AG04450 (cell line): ENCODE measurements around the gene EXOC4. TPM values are rescaled to one million over a fixed set of nuclear protein-coding genes. Genes with fewer than 3 reads are reported as not detected.

Source experiments
- CTCF ChIA-PET: fragments of 300-600, 350-600 bp; formaldehyde crosslinking; extraction: SDS; loops from one replicate; lab custom pipeline; 2022; ENCODE audit warnings: antibody characterized with exemption, inconsistent platforms; lab: Charles Lee
- POLR2A ChIA-PET: fragments of 350-600 bp; formaldehyde crosslinking; extraction: SDS; loops from one replicate; lab custom pipeline; 2021; ENCODE audit warnings: antibody characterized with exemption, inconsistent platforms; lab: Yijun Ruan, JAX
- DNase-seq: peaks from one replicate; pipeline ENCODE4 v3.0.0-alpha.2; 2011; ENCODE audit warnings: low read depth, low spot score
- H3K27ac ChIP-seq: one replicate; pipeline ENCODE4 v1.5.1; 2012; ENCODE audit warnings: low read depth, low read length, control low read depth
- H3K27me3 ChIP-seq: one replicate; pipeline ENCODE4 v1.6.0; 2012; ENCODE audit warnings: low read length; ENCODE audit not compliant: control insufficient read depth, insufficient read depth
- H3K4me3 ChIP-seq: 2 replicates; pipeline ENCODE4 v1.5.1; 2011; ENCODE audit warnings: mild to moderate bottlenecking, low read depth, low read length, control low read depth
- H3K9me3 ChIP-seq: 2 replicates; pipeline ENCODE4 v1.5.1; 2012; ENCODE audit warnings: low read length; ENCODE audit not compliant: control insufficient read depth, insufficient read depth
- CTCF ChIP-seq: IDR thresholded peaks from 2 replicates; pipeline ENCODE4 v1.5.1; 2011; ENCODE audit warnings: low read depth, low read length, control low read depth, inconsistent platforms
- polyA plus RNA-seq: library from polyadenylated mRNA; depleted of rRNA; stranded (reverse); fragments of >200 nt; gene quantifications from 2 replicates; pipeline ENCODE4 v1.2.3, GENCODE V29; 2011; rRNA removed
- small RNA-seq: library from RNA; depleted of rRNA; stranded (forward); fragments of <200 nt; gene quantifications from one replicate; pipeline ENCODE3, GENCODE V24; 2012; ENCODE audit warnings: low read depth; ENCODE audit not compliant: insufficient read length

Gene EXOC4
- polyA plus RNA-seq, 1 experiment: 73.5 TPM

- ChIA-PET POLR2A (no interaction called here), CTCF (no interaction called here)
- H3K27ac ChIP-seq: no peak overlapping the region
- no peak for DNase-seq
- TF ChIP-seq CTCF: no peak
- H3K4me3 ChIP-seq: no peak overlapping the region
- no peaks in the 10 kb centered on the region for H3K9me3 ChIP-seq
- no peaks in the 10 kb centered on the region for H3K27me3 ChIP-seq
Observed at GRCh38 chr7:134105841-134106240, 853.0 kb downstream of the EXOC4 start.

- Histone ChIP-seq H3K4me3 (no peak overlapping the region), H3K27me3 (no peaks in the 10 kb centered on the region), H3K27ac (no peak overlapping the region), H3K9me3 (no peaks in the 10 kb centered on the region)
- CTCF ChIA-PET: interaction anchor here (0.7 to 1.8 kb wide), 3 partner anchors 18 to 312 kb away, joined by 3 to 4 read pairs (median 4); partner anchors contain the start of gene LRGUK
- DNase-seq: no peak
- TF ChIP-seq CTCF: no peak
- POLR2A ChIA-PET: no interaction called here
Observed at GRCh38 chr7:134108802-134109201, 855.9 kb downstream of the EXOC4 start.

GRCh38 chr7:134113655-134114054 is 860.8 kb downstream of the EXOC4 start:
- no peak for TF ChIP-seq CTCF
- no peak for DNase-seq
- Histone ChIP-seq H3K9me3 (no peaks in the 10 kb centered on the region), H3K4me3 (no peak overlapping the region), H3K27me3 (no peaks in the 10 kb centered on the region), H3K27ac (no peak overlapping the region)
- CTCF ChIA-PET: interaction anchor here (1.9 kb wide), 1 partner anchor 27 kb away, joined by 8 read pairs; no protein-coding TSS in a partner anchor
- POLR2A ChIA-PET: no interaction called here

GRCh38 chr7:134114992-134115391 is 862.1 kb downstream of the EXOC4 start:
- DNase-seq: no peak
- ChIA-PET POLR2A (no interaction called here), CTCF (interaction anchor here (0.7 kb wide), 1 partner anchor 1455 kb away, joined by 5 read pairs; no protein-coding TSS in a partner anchor)
- no peak for TF ChIP-seq CTCF
- Histone ChIP-seq H3K27me3 (no peaks in the 10 kb centered on the region), H3K4me3 (no peak overlapping the region), H3K9me3 (no peaks in the 10 kb centered on the region), H3K27ac (no peak overlapping the region)

Small RNA genes within 50 kb of the gene (small RNA-seq; reads per million reads assigned to genes)
- not detected for gene MIR6133

Other genes starting within 250 kb of the EXOC4 start
- gene CHCHD3, start 171.0 kb upstream of the EXOC4 start, polyA plus RNA-seq: 69.4 and 77.8 TPM in 2 replicates